IMR-90 (cell line): ENCODE data around the gene PITX3.

Experiments used
- BHLHE40 ChIP-seq: fragments of 150-350 bp; IDR thresholded peaks from 2 replicates; pipeline ENCODE4 v1.6.1; 2016; ENCODE audit warnings: mild to moderate bottlenecking, low read depth, low read length
- CEBPB ChIP-seq: IDR thresholded peaks from 2 replicates; pipeline ENCODE4 v1.6.1; 2012; ENCODE audit warnings: low read depth, low read length, improper control_type of control experiment
- CTCF ChIP-seq: conservative IDR thresholded peaks from 2 replicates; pipeline ENCODE4 v1.5.1; 2012; ENCODE audit warnings: mild to moderate bottlenecking, low read depth, low read length, improper control_type of control experiment
- FOS ChIP-seq: fragments of 150-350 bp; IDR thresholded peaks from 2 replicates; pipeline ENCODE4 v1.6.1; 2016; ENCODE audit warnings: low read depth, low read length
- MAFK ChIP-seq: IDR thresholded peaks from 2 replicates; pipeline ENCODE4 v1.6.1; 2012; ENCODE audit warnings: low read depth, low read length, improper control_type of control experiment
- MAZ ChIP-seq: IDR thresholded peaks from 2 replicates; pipeline ENCODE4 v1.6.1; 2012; ENCODE audit warnings: low read depth, mild to moderate bottlenecking, low read length, improper control_type of control experiment, moderate library complexity, borderline replicate concordance
- NFE2L2 ChIP-seq: fragments of 150-350 bp; IDR thresholded peaks from 2 replicates; pipeline ENCODE4 v1.6.1; 2016; ENCODE audit warnings: low read depth, mild to moderate bottlenecking, low read length
- POLR2A ChIP-seq: IDR thresholded peaks from 2 replicates; pipeline ENCODE4 v1.6.1; 2012; ENCODE audit warnings: mild to moderate bottlenecking, low read depth, low read length
- RAD21 ChIP-seq: IDR thresholded peaks from 2 replicates; pipeline ENCODE4 v1.6.1; 2012; ENCODE audit warnings: low read length, improper control_type of control experiment
- RCOR1 ChIP-seq: IDR thresholded peaks from 2 replicates; pipeline ENCODE4 v1.6.1; 2012; ENCODE audit warnings: mild to moderate bottlenecking, low read length, improper control_type of control experiment; ENCODE audit not compliant: insufficient replicate concordance
- SMC3 ChIP-seq: fragments of 150-350 bp; IDR thresholded peaks from 2 replicates; pipeline ENCODE4 v1.6.1; 2016; ENCODE audit warnings: low read depth, mild to moderate bottlenecking, antibody characterized with exemption, low read length, moderate library complexity
- TF ChIP-seq, protein P1 (sequence below): fragments of 150-350 bp; IDR thresholded peaks from 2 replicates; pipeline ENCODE4 v1.6.1; 2017; ENCODE audit warnings: mild to moderate bottlenecking, antibody characterized with exemption, low read length, low read depth

DNA sequence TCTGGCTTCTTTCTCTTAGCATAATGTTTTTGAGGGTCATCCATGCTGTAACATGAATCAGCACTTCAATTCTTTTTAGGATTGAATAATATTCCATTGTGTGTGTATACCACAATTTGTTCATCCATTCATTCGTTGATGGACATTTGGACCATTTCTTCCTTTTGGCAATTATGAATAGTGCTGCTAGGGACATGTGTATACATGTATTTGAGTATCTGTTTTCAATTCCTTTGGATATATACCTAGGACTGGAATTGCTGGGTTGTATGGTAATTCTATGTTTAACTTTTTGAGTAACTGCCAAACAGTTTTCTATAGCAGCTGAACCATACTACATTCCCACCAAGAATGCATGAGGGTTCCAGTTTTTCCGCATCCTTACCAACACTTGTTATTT lies 43.2 kb upstream of the PITX3 start:
- no peak for TF ChIP-seq CTCF
- no peak for TF ChIP-seq SMC3
- TF ChIP-seq, protein P1, sequence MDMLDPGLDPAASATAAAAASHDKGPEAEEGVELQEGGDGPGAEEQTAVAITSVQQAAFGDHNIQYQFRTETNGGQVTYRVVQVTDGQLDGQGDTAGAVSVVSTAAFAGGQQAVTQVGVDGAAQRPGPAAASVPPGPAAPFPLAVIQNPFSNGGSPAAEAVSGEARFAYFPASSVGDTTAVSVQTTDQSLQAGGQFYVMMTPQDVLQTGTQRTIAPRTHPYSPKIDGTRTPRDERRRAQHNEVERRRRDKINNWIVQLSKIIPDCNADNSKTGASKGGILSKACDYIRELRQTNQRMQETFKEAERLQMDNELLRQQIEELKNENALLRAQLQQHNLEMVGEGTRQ, result no peak
- no peak for TF ChIP-seq BHLHE40
- no peak for TF ChIP-seq CEBPB
- no peak for TF ChIP-seq RAD21
- TF ChIP-seq POLR2A, result no peak
- TF ChIP-seq FOS, result no peak
- no peak for TF ChIP-seq MAZ
- no peak for TF ChIP-seq NFE2L2
- no peak for TF ChIP-seq RCOR1
- no peak for TF ChIP-seq MAFK
